LoVo (cell line): ENCODE measurements around the gene IL20RB.
"Not testable (repeated sequence)": the region's sequence is repeated elsewhere in the genome, so short reads cannot be mapped to it uniquely, and the experiment has no call there.

Experiments used
- DNase-seq: peaks from one replicate; pipeline ENCODE4 v3.0.0-alpha.2; 2016; ENCODE audit warnings: low spot score

Gene IL20RB

GRCh38 chr3:136987398-136987980, 29.7 kb downstream of the IL20RB start:
- DNase-seq, result not testable (repeated sequence)

- DNase-seq, result no peak
Measured at GRCh38 chr3:136988651-136989050, 30.9 kb downstream of the IL20RB start.

GRCh38 chr3:136989781-136990524, 32.2 kb downstream of the IL20RB start:
- no peak for DNase-seq

GRCh38 chr3:136990826-136991225, 33.0 kb downstream of the IL20RB start:
- DNase-seq, result no peak

GRCh38 chr3:136992115-136992514, 34.3 kb downstream of the IL20RB start:
- DNase-seq, result no peak

- peak; percentile 81 for DNase-seq
Measured at GRCh38 chr3:136994772-136995516, 37.2 kb downstream of the IL20RB start.

GRCh38 chr3:136995652-136996051, 37.9 kb downstream of the IL20RB start:
- DNase-seq, result no peak

GRCh38 chr3:137000039-137000438, 42.3 kb downstream of the IL20RB start:
- DNase-seq, result no peak

GRCh38 chr3:137007376-137007775, 49.6 kb downstream of the IL20RB start:
- DNase-seq, result not testable (repeated sequence)

- no peak for DNase-seq
Measured at GRCh38 chr3:137008131-137008530, 50.3 kb downstream of the IL20RB start.

- no peak for DNase-seq
Measured at GRCh38 chr3:137008976-137009375, 51.2 kb downstream of the IL20RB start.

GRCh38 chr3:137010137-137010536, 52.4 kb downstream of the IL20RB start:
- no peak for DNase-seq

GRCh38 chr3:137011153-137011552, 53.4 kb downstream of the IL20RB start:
- no peak for DNase-seq

- no peak for DNase-seq
Measured at GRCh38 chr3:137012097-137012501, 54.3 kb downstream of the IL20RB start.

- peak; percentile 87 for DNase-seq
Measured at GRCh38 chr3:137013951-137014688, 56.3 kb downstream of the IL20RB start.

GRCh38 chr3:137017316-137017715, 59.5 kb downstream of the IL20RB start:
- not testable (repeated sequence) for DNase-seq

- DNase-seq, result no peak
Measured at GRCh38 chr3:137020315-137020714, 62.5 kb downstream of the IL20RB start.

- no peak for DNase-seq
Measured at GRCh38 chr3:137020888-137021287, 63.1 kb downstream of the IL20RB start.

- no peak for DNase-seq
Measured at GRCh38 chr3:137024348-137024747, 66.6 kb downstream of the IL20RB start.

- no peak for DNase-seq
Measured at GRCh38 chr3:137026701-137027100, 68.9 kb downstream of the IL20RB start.

GRCh38 chr3:137032465-137033120, 74.8 kb downstream of the IL20RB start:
- DNase-seq, result peak; percentile 76

GRCh38 chr3:137035631-137036030, 77.8 kb downstream of the IL20RB start:
- DNase-seq, result no peak
